H9 (cell line): ENCODE measurements around the gene STMN3. TPM values are rescaled to one million over a fixed set of nuclear protein-coding genes. Genes with fewer than 3 reads are reported as not detected.

ENCODE experiments used
- DNase-seq: peaks from one replicate; pipeline ENCODE4 v3.0.0-alpha.2; 2017
- H2AFZ ChIP-seq: one replicate; pipeline ENCODE4 v1.6.1; 2013; ENCODE audit warnings: mild to moderate bottlenecking, low read length, control low read depth, moderate library complexity
- H2AK5ac ChIP-seq: 2 replicates; pipeline ENCODE4 v1.6.1; 2013; ENCODE audit warnings: low read length, control low read depth, mixed read lengths; ENCODE audit not compliant: insufficient read length
- H2BK120ac ChIP-seq: one replicate; pipeline ENCODE4 v1.6.1; 2013; ENCODE audit warnings: low read depth, mild to moderate bottlenecking, low read length, control low read depth, inconsistent platforms; ENCODE audit not compliant: poor library complexity, severe bottlenecking
- H2BK12ac ChIP-seq: 2 replicates; pipeline ENCODE4 v1.6.1; 2013; ENCODE audit warnings: low read length, control low read depth, mixed read lengths, low read depth; ENCODE audit not compliant: insufficient read length
- H2BK15ac ChIP-seq: 2 replicates; pipeline ENCODE4 v1.6.1; 2013; ENCODE audit warnings: low read depth, low read length, control low read depth
- H2BK20ac ChIP-seq: one replicate; pipeline ENCODE4 v1.6.1; 2013; ENCODE audit warnings: low read depth, mild to moderate bottlenecking, low read length, control low read depth, inconsistent platforms; ENCODE audit not compliant: poor library complexity, severe bottlenecking
- H2BK5ac ChIP-seq: 2 replicates; pipeline ENCODE4 v1.6.1; 2013; ENCODE audit warnings: low read length, control low read depth, mixed read lengths; ENCODE audit not compliant: insufficient read length
- H3K14ac ChIP-seq: 2 replicates; pipeline ENCODE4 v1.6.1; 2013; ENCODE audit warnings: low read length, control low read depth; ENCODE audit not compliant: insufficient read depth
- H3K18ac ChIP-seq: 2 replicates; pipeline ENCODE4 v1.6.1; 2013; ENCODE audit warnings: low read depth, mild to moderate bottlenecking, mixed read lengths, low read length, control low read depth; ENCODE audit not compliant: insufficient read length
- H3K23ac ChIP-seq: 2 replicates; pipeline ENCODE4 v1.6.1; 2013; ENCODE audit warnings: low read length, control low read depth, mixed read lengths, low read depth; ENCODE audit not compliant: insufficient read length
- H3K23me2 ChIP-seq: 2 replicates; pipeline ENCODE4 v1.6.1; 2013; ENCODE audit warnings: low read depth, mild to moderate bottlenecking, mixed read lengths, low read length, control low read depth; ENCODE audit not compliant: insufficient read length, poor library complexity, severe bottlenecking
- H3K27ac ChIP-seq: 2 replicates; pipeline ENCODE4 v1.5.1; 2013; ENCODE audit warnings: low read length, control low read depth, mixed read lengths, low read depth; ENCODE audit not compliant: insufficient read length
- H3K27me3 ChIP-seq: 2 replicates; pipeline ENCODE4 v1.6.1; 2013; ENCODE audit warnings: low read length, control low read depth, inconsistent platforms; ENCODE audit not compliant: insufficient read depth
- H3K4ac ChIP-seq: 2 replicates; pipeline ENCODE4 v1.6.1; 2013; ENCODE audit warnings: low read depth, mild to moderate bottlenecking, control low read depth, inconsistent platforms, low read length, moderate library complexity
- H3K4me1 ChIP-seq: 2 replicates; pipeline ENCODE4 v1.6.1; 2013; ENCODE audit warnings: low read length, control low read depth, inconsistent platforms; ENCODE audit not compliant: insufficient read depth
- H3K4me2 ChIP-seq: 2 replicates; pipeline ENCODE4 v1.6.1; 2013; ENCODE audit warnings: low read length, control low read depth, mixed read lengths; ENCODE audit not compliant: insufficient read length, insufficient read depth
- H3K56ac ChIP-seq: 2 replicates; pipeline ENCODE4 v1.6.1; 2013; ENCODE audit warnings: low read depth, mild to moderate bottlenecking, mixed read lengths, low read length, control low read depth; ENCODE audit not compliant: insufficient read length
- H3K79me1 ChIP-seq: 2 replicates; pipeline ENCODE4 v1.6.1; 2013; ENCODE audit warnings: low read depth, mild to moderate bottlenecking, moderate library complexity, low read length, control low read depth, inconsistent platforms; ENCODE audit not compliant: insufficient read depth, poor library complexity, severe bottlenecking
- H3K79me2 ChIP-seq: 2 replicates; pipeline ENCODE4 v1.6.1; 2013; ENCODE audit warnings: low read length, control low read depth, inconsistent platforms; ENCODE audit not compliant: insufficient read depth
- H3K9ac ChIP-seq: 2 replicates; pipeline ENCODE4 v1.6.1; 2013; ENCODE audit warnings: low read length, control low read depth, mixed read lengths; ENCODE audit not compliant: insufficient read length; ENCODE audit errors: extremely low read depth
- H3K9me3 ChIP-seq: one replicate; pipeline ENCODE4 v1.6.1; 2013; ENCODE audit warnings: low read depth, low read length, inconsistent platforms; ENCODE audit not compliant: control insufficient read depth
- H3T11ph ChIP-seq: one replicate; pipeline ENCODE4 v1.6.1; 2013; ENCODE audit warnings: mild to moderate bottlenecking, low read length, control low read depth, inconsistent platforms
- H4K20me1 ChIP-seq: one replicate; pipeline ENCODE4 v1.6.1; 2013; ENCODE audit not compliant: control insufficient read depth, insufficient read length, insufficient read depth
- H4K5ac ChIP-seq: 2 replicates; pipeline ENCODE4 v1.6.1; 2013; ENCODE audit warnings: low read depth, mild to moderate bottlenecking, mixed read lengths, low read length, control low read depth; ENCODE audit not compliant: insufficient read length
- H4K8ac ChIP-seq: replicated peaks from 2 replicates; pipeline ENCODE4 v1.6.1; 2013; ENCODE audit warnings: low read length, control low read depth, mixed read lengths, low read depth; ENCODE audit not compliant: insufficient read length
- H4K91ac ChIP-seq: 2 replicates; pipeline ENCODE4 v1.6.1; 2013; ENCODE audit warnings: low read depth, mild to moderate bottlenecking, moderate library complexity, mixed read lengths, low read length, control low read depth; ENCODE audit not compliant: insufficient read length
- H3K27ac Mint-ChIP-seq, 3 experiments: 2 replicates in 2 of 3; 3 replicates in 1 of 3; pipeline ENCODE4 v1.8.0; 2020 to 2021; ENCODE audit warnings: mixed read lengths in 3 of 3, mild to moderate bottlenecking in 1 of 3, moderate library complexity in 1 of 3
- H3K27me3 Mint-ChIP-seq: 2 replicates; pipeline ENCODE4 v1.8.0; 2021; ENCODE audit warnings: low read depth, mild to moderate bottlenecking, moderate library complexity, mixed read lengths
- H3K36me3 Mint-ChIP-seq, 3 experiments: 2 replicates in 2 of 3; 3 replicates in 1 of 3; pipeline ENCODE4 v1.8.0; 2020 to 2021; ENCODE audit warnings: low read depth in 3 of 3, mixed read lengths in 3 of 3; ENCODE audit not compliant: insufficient read depth in 1 of 3
- H3K4me1 Mint-ChIP-seq, 2 experiments: 2 replicates each; pipeline ENCODE4 v1.8.0; 2020; ENCODE audit warnings: mixed read lengths in 2 of 2
- H3K4me3 Mint-ChIP-seq, 2 experiments: 2 replicates in 1 of 2; 3 replicates in 1 of 2; pipeline ENCODE4 v1.8.0; 2020 to 2021; ENCODE audit warnings: mild to moderate bottlenecking in 2 of 2, mixed read lengths in 2 of 2, moderate library complexity in 1 of 2
- H3K9me3 Mint-ChIP-seq, 2 experiments: 2 replicates in 1 of 2; 3 replicates in 1 of 2; pipeline ENCODE4 v1.8.0; 2020; ENCODE audit warnings: mild to moderate bottlenecking in 2 of 2, mixed read lengths in 2 of 2, moderate library complexity in 1 of 2
- CTCF ChIP-seq: fragments of 200-600 bp; sonication (generic); conservative IDR thresholded peaks from 3 replicates; pipeline ENCODE4 v1.8.0; 2021; ENCODE audit warnings: antibody characterized with exemption, mild to moderate bottlenecking
- WGBS: extraction: QIAGEN DNeasy Blood & Tissue Kit; methylation state at CpG from one replicate; pipeline ENCODE4 v1.1.7; 2013; ENCODE audit warnings: missing lambda C conversion rate, low lambda C conversion rate, mixed read lengths; ENCODE audit not compliant: insufficient read length; ENCODE audit errors: extremely low coverage; 5-methylcytosine and 5-hydroxymethylcytosine counted together
- total RNA-seq: library from RNA; stranded (reverse); gene quantifications from 2 replicates; pipeline ENCODE4 v1.2.1, GENCODE V29; 2021

STMN3 gene
- total RNA-seq, 1 experiment from 2014 or later = 54.0 TPM

- Histone ChIP-seq H4K20me1 (no peaks in the 10 kb centered on the region), H2AFZ (no peak overlapping the region), H3T11ph (no peak overlapping the region), H4K8ac (no peak overlapping the region), H3K56ac (no peak overlapping the region), H2BK20ac (no peak overlapping the region), H2BK5ac (no peak overlapping the region), H3K14ac (no peak overlapping the region), H3K23me2 (no peaks in the 10 kb centered on the region), H3K9ac (no peak overlapping the region), H4K91ac (no peak overlapping the region), H3K4ac (no peak overlapping the region), H3K79me2 (no peaks in the 10 kb centered on the region), H2BK12ac (no peak overlapping the region), H4K5ac (no peak overlapping the region), H2BK120ac (no peak overlapping the region), H3K27ac (no peak overlapping the region), H3K23ac (no peak overlapping the region), H3K79me1 (no peaks in the 10 kb centered on the region), H3K9me3 (no peaks in the 10 kb centered on the region), H3K18ac (no peak overlapping the region), H3K4me2 (no peak overlapping the region), H3K4me1 (no peaks in the 10 kb centered on the region), H2BK15ac (no peak overlapping the region), H3K27me3 (no peaks in the 10 kb centered on the region), H2AK5ac (no peak overlapping the region)
- no CpG with 5 or more reads among the region's 14 CpGs for WGBS
- Mint-ChIP-seq H3K27ac (no peak overlapping the region; a peak in 1 of 7 replicates), H3K27me3 (no peaks in the 10 kb centered on the region), H3K9me3 (no peaks in the 10 kb centered on the region; a peak in 1 of 5 replicates), H3K4me3 (no peak overlapping the region), H3K4me1 (no peaks in the 10 kb centered on the region), H3K36me3 (peaks cover 16 to 45% (median 40%) of the 10 kb centered on the region in 3 experiments; a peak in 6 of 7 replicates)
- TF ChIP-seq CTCF = no peak
- DNase-seq = no peak
Observed at GRCh38 chr20:63673951-63674350, 20.7 kb upstream of the STMN3 start.
